ENCODE results near the gene SCUBE1.

The SCUBE1 gene

GRCh38 chr22:43243324-43243723 lies 99.8 kb downstream of the SCUBE1 start:
- DNase-seq (ENCODE audit: insufficient read length, low spot score) (no peak), FAIRE-seq (no peak)

GRCh38 chr22:43242627-43243026 lies 100.5 kb downstream of the SCUBE1 start:
- FAIRE-seq (no peak), DNase-seq (ENCODE audit: insufficient read length, low spot score) (no peak)

- FAIRE-seq (no peak), DNase-seq (ENCODE audit: insufficient read length, low spot score) (no peak)
Observed at GRCh38 chr22:43241699-43242386, 101.3 kb downstream of the SCUBE1 start.

- FAIRE-seq, result no peak
- DNase-seq (ENCODE audit: insufficient read length, low spot score), result no peak
Observed at GRCh38 chr22:43241138-43241597, 102.0 kb downstream of the SCUBE1 start.

- FAIRE-seq (no peak), DNase-seq (ENCODE audit: insufficient read length, low spot score) (no peak)
Observed at GRCh38 chr22:43240614-43241013, 102.6 kb downstream of the SCUBE1 start.

GRCh38 chr22:43239956-43240355 lies 103.2 kb downstream of the SCUBE1 start:
- no peak for DNase-seq (ENCODE audit: insufficient read length, low spot score)
- FAIRE-seq, result no peak

GRCh38 chr22:43239193-43239780 lies 103.9 kb downstream of the SCUBE1 start:
- DNase-seq (ENCODE audit: insufficient read length, low spot score), result no peak
- no peak for FAIRE-seq

- FAIRE-seq, result no peak
- no peak for DNase-seq (ENCODE audit: insufficient read length, low spot score)
Observed at GRCh38 chr22:43238526-43239006, 104.6 kb downstream of the SCUBE1 start.

GRCh38 chr22:43237280-43237679 lies 105.9 kb downstream of the SCUBE1 start:
- FAIRE-seq (no peak), DNase-seq (ENCODE audit: insufficient read length, low spot score) (no peak)

- no peak for DNase-seq (ENCODE audit: insufficient read length, low spot score)
- no peak for FAIRE-seq
Observed at GRCh38 chr22:43236411-43237166, 106.6 kb downstream of the SCUBE1 start.

- DNase-seq (ENCODE audit: insufficient read length, low spot score) (no peak), FAIRE-seq (no peak)
Observed at GRCh38 chr22:43235445-43236409, 107.4 kb downstream of the SCUBE1 start.

- DNase-seq (ENCODE audit: insufficient read length, low spot score), result no peak
- no peak for FAIRE-seq
Observed at GRCh38 chr22:43234264-43234988, 108.7 kb downstream of the SCUBE1 start.

GRCh38 chr22:43233529-43233928 lies 109.6 kb downstream of the SCUBE1 start:
- DNase-seq (ENCODE audit: insufficient read length, low spot score) (no peak), FAIRE-seq (no peak)

- FAIRE-seq (no peak), DNase-seq (ENCODE audit: insufficient read length, low spot score) (no peak)
Observed at GRCh38 chr22:43232445-43232844, 110.7 kb downstream of the SCUBE1 start.

- FAIRE-seq (no peak), DNase-seq (ENCODE audit: insufficient read length, low spot score) (no peak)
Observed at GRCh38 chr22:43231724-43232034, 111.5 kb downstream of the SCUBE1 start.

GRCh38 chr22:43230971-43231723 lies 112.0 kb downstream of the SCUBE1 start:
- FAIRE-seq, result peak; percentile 91

GRCh38 chr22:43230571-43230970 lies 112.6 kb downstream of the SCUBE1 start:
- FAIRE-seq, result no peak
- DNase-seq (ENCODE audit: insufficient read length, low spot score), result no peak

More at GRCh38 chr22:43230971-43231723, 112.0 kb downstream of the SCUBE1 start:
- peak; percentile 94 for DNase-seq (ENCODE audit: insufficient read length, low spot score)

GRCh38 chr22:43228863-43229262 lies 114.3 kb downstream of the SCUBE1 start:
- FAIRE-seq (no peak), DNase-seq (ENCODE audit: insufficient read length, low spot score) (no peak)

GRCh38 chr22:43228330-43228729 lies 114.8 kb downstream of the SCUBE1 start:
- no peak for FAIRE-seq
- no peak for DNase-seq (ENCODE audit: insufficient read length, low spot score)

Data from GM19239 (cell line).